ENCODE measurements around the gene ANKEF1. TPM values are rescaled to one million over a fixed set of nuclear protein-coding genes. Genes with fewer than 3 reads are reported as not detected.

Gene ANKEF1
- total RNA-seq, 4 donors from 2014 or later = 5.1 to 10.8 (median 8.7) TPM

DNA sequence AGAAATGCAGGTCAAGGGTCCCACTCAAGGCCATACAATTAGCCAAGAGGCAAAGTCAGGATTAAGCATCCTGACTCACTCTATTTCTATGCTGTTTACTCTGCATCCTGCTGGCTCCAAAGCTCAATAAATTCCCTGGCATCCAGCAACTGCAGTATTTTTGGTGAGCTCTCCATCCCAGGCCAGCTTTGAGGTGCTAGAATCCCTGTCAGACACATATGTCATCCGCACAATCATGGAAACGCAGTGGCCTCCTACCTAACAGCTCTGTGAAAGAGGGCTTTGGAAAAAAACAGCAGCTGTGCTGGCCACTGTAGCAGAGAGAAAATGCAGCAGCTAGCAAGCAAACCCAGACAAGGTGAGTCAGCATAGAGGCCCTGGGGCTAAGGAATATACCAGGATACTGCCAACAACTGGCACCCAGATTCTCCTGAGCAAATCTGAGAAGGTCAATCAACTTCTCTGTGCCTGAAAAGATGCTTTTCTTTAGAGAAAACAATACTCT is 58.4 kb downstream of the ANKEF1 start:
- TF ChIP-seq CTCF (IDR thresholded peaks at IDR 0.05; ENCODE audit: low read depth) = no peak

- TF ChIP-seq CTCF (IDR thresholded peaks at IDR 0.05; ENCODE audit: low read depth) = no peak
Measured at GRCh38 chr20:10094566-10095173, 59.9 kb downstream of the ANKEF1 start.

- no peak for TF ChIP-seq CTCF (IDR thresholded peaks at IDR 0.05; ENCODE audit: low read depth)
Measured at GRCh38 chr20:10096790-10097189, 62.0 kb downstream of the ANKEF1 start.

DNA sequence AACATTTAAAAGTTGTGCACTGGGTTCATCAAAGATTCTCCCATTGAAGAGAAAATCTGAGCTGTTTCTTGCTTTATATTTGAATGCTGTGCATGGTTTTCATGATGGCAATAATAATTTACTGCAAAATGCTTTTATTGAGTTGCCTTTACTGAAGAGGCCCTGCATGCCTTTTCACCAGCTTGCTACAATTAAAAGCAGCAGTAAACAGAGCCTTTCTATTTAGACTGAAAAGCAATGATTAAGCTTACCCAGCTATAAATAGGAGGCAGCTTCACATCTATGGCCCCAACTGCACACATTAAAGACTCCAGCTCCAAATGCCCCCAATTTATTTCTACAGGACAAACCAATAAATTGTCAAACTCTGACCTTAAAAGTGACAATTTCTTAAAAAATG is 70.3 kb downstream of the ANKEF1 start:
- no peak for TF ChIP-seq CTCF (IDR thresholded peaks at IDR 0.05; ENCODE audit: low read depth)

Small RNAs within 50 kb of the gene (small RNA-seq; reads per million reads assigned to genes)
- gene RF00017 = not detected

Other genes with a start within 250 kb of the ANKEF1 start
- gene PAK5, start 195.9 kb upstream of the ANKEF1 start, total RNA-seq = not detected
- 1 to 10 TPM in 1 of 4 donors, under 1 TPM in 3; 0.38 to 1.3 (median 0.58) TPM for gene SNAP25, start 183.8 kb downstream of the ANKEF1 start, total RNA-seq

Measured in subcutaneous adipose tissue (tissue), 4 donors.